Transverse colon (tissue), 4 donors: ENCODE data around the gene HSD11B2. TPM values are rescaled to one million over a fixed set of nuclear protein-coding genes. Genes with fewer than 3 reads are reported as not detected.

Experiments
- DNase-seq: peaks from one replicate; pipeline ENCODE4 v3.0.0-alpha.2; 2019
- H3K27ac ChIP-seq, 4 donors: fragments of 200-600 bp; sonication (generic); 2 replicates each; pipeline ENCODE4 v1.5.1; 2016 to 2018; ENCODE audit warnings: inconsistent platforms in 4 of 4
- H3K27me3 ChIP-seq: fragments of 200-600 bp; sonication (generic); 2 replicates; pipeline ENCODE4 v1.5.1; 2017; ENCODE audit warnings: inconsistent platforms
- H3K36me3 ChIP-seq, 4 donors: fragments of 200-600 bp; sonication (generic); 2 replicates each; pipeline ENCODE4 v1.5.1; 2017 to 2019; ENCODE audit warnings: inconsistent platforms in 4 of 4
- H3K4me1 ChIP-seq, 4 donors: fragments of 200-600 bp; sonication (generic); 2 replicates each; pipeline ENCODE4 v1.5.1; 2017 to 2020; ENCODE audit warnings: inconsistent platforms in 4 of 4
- H3K4me3 ChIP-seq, 4 donors: fragments of 200-600 bp; sonication (generic); 1 replicate in 1 of 4; 2 replicates in 3 of 4; pipeline versions ENCODE4 v1.5.1 to v1.6.1; 2017 to 2019; ENCODE audit warnings: inconsistent platforms in 4 of 4
- H3K9me3 ChIP-seq, 2 donors: fragments of 200-600 bp; sonication (generic); 2 replicates each; pipeline ENCODE4 v1.5.1; 2017 to 2019; ENCODE audit warnings: inconsistent platforms in 2 of 2
- EP300 ChIP-seq: sonication (generic); formaldehyde crosslinking; IDR thresholded peaks from one replicate; pipeline ENCODE4 v1.6.1; 2017; ENCODE audit warnings: antibody characterized with exemption, low read depth
- POLR2A ChIP-seq: fragments of 450-650 bp; IDR thresholded peaks from one replicate; pipeline ENCODE4 v1.6.1; 2016; ENCODE audit warnings: antibody characterized with exemption, mild to moderate bottlenecking, moderate library complexity
- POLR2AphosphoS5 ChIP-seq, 3 donors: sonication (generic); formaldehyde crosslinking; IDR thresholded peaks; one replicate each; pipeline ENCODE4 v1.6.1; 2016; ENCODE audit warnings: antibody characterized with exemption in 3 of 3
- WGBS, 2 donors: methylation state at CpG; one replicate each; pipeline ENCODE4 v1.1.5; 2018; ENCODE audit warnings: low coverage in 1 of 2; 5-methylcytosine and 5-hydroxymethylcytosine counted together
- in situ Hi-C, 4 donors: fragments of 200-750 bp; cut with MboI; loops; one replicate each; pipeline versions ENCODE4 v1.15.0 to v1.15.1; 2017; ENCODE audit warnings: low sequenced_read_pairs in 3 of 4, low pct_ligation_motif_present in 1 of 4, low pct_unique_long_range_greater_than_20kb in 1 of 4
- intact Hi-C: fragments of 100-400 bp; cut with DNase I; formaldehyde crosslinking; loops from one replicate; pipeline ENCODE4 v1.15.1; 2023; ENCODE audit warnings: low total_unique reads
- total RNA-seq, 4 donors: library from RNA; depleted of rRNA; stranded (reverse); fragments of >200 nt; gene quantifications; one replicate each; pipeline ENCODE4 v1.1.0, GENCODE V29; 2016
- TF ChIP-seq, protein P1 (sequence below), 5 experiments: fragments of 200-600 bp in 3 of 5; fragments of 450-650 bp in 2 of 5; sonication (generic) in 3 of 5; IDR thresholded peaks; 1 replicate in 2 of 5; 2 replicates in 3 of 5; pipeline ENCODE4 v1.5.1; 2016 to 2017; ENCODE audit warnings: antibody characterized with exemption in 5 of 5, inconsistent platforms in 3 of 5, mild to moderate bottlenecking in 2 of 5, moderate library complexity in 1 of 5

HSD11B2 gene
- total RNA-seq, 4 donors from 2014 or later, result 667 to 1,081 (median 790) TPM

DNA sequence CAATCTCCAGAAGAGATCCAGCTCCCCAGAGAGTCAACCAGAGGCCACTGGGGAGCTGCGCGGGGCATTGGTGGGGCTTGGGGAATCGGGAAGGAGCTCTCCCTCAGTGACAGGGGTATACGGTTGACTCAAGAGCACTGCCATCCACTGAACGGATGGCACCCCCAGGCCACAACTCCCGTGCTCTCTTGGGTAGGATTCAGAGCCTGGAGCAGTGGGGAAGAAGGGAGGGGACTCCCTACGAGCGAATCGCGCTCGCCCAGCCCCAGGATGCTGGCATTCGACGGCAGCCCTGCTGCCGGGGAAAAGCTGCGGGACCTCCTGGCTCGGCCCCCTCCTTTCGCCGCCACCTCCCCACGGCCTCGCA is 37.1 kb upstream of the HSD11B2 start:
- TF ChIP-seq POLR2A, result no peak
- DNase-seq, result no peak
- Histone ChIP-seq H3K27ac (peak overlapping the region; percentile 64 to 77 (median 74)), H3K27me3 (no peaks in the 10 kb centered on the region), H3K4me3 (peak overlapping the region in 3 of 4 donors; percentile 11 to 40 (median 31)), H3K9me3 (no peaks in the 10 kb centered on the region), H3K36me3 (no peaks in the 10 kb centered on the region), H3K4me1 (peaks cover 32 to 64% (median 46%) of the 10 kb centered on the region in 4 donors)
- intact Hi-C loops, result no loop called here
- 33% methylated on average over 20 of the region's 20 CpGs; no CpG with 5 or more reads in 1 of the 2 donors for WGBS, 2 donors
- in situ Hi-C loops, result loop anchor here in 2 of 4 donors (25.0 kb wide), 2 partner anchors 106 to 431 kb away; partner anchors contain the start of genes CES3 (in 1 of the 2) and PLEKHG4 (in 1 of the 2)

DNA sequence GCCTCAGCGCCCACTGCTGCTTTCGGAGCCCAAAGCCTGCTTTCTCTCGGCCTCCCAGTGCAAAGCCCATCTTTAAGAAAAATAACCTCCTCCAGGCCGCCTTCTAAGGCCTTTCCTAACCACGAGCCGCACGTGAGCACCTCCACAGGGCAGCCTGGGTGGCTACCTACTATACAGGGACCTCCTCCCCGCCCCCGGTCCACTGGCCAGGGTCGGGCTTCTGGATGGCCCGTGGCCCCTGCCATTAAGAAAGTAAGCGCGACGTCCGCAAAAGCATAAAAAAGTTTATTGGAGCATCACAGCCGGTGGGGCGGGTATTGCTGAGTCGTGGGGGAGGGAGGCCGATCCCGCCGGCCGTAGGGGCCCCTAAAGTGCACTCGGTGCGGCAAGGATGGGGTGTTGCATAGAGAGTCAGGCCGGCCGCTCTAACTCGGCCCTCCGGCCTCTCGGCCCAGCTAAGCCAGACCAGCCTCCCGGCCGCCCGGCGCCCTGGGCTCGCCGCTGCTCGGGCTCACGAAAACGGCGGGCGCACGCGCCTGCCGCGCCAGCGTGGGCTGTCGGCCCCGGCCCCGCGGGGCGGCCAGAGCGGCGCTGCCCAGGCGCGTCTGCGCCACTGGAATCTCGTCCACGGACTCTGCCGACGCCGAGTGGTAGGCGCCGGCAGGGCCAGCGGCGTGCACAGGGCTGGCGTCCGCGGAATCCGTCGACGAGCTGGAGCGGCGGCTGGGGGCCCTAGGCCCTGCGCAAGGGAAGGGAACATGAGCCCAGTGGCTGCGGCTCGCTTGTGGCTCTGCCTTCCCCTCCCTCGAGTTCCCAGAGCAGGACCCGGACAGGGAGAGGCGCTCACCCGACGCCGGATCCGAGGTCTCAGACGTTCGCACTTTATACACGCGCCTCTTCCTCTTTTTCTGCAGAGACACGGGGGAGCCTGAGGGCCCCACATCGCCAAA is 36.5 kb upstream of the HSD11B2 start:
- WGBS, 2 donors, result 73% methylated on average over 87 of the region's 88 CpGs; no CpG with 5 or more reads in 1 of the 2 donors
- TF ChIP-seq EP300, result no peak
- no peak for TF ChIP-seq POLR2AphosphoS5 (IDR thresholded peaks at IDR 0.05)
- TF ChIP-seq POLR2A, result no peak
- TF ChIP-seq, protein P1, sequence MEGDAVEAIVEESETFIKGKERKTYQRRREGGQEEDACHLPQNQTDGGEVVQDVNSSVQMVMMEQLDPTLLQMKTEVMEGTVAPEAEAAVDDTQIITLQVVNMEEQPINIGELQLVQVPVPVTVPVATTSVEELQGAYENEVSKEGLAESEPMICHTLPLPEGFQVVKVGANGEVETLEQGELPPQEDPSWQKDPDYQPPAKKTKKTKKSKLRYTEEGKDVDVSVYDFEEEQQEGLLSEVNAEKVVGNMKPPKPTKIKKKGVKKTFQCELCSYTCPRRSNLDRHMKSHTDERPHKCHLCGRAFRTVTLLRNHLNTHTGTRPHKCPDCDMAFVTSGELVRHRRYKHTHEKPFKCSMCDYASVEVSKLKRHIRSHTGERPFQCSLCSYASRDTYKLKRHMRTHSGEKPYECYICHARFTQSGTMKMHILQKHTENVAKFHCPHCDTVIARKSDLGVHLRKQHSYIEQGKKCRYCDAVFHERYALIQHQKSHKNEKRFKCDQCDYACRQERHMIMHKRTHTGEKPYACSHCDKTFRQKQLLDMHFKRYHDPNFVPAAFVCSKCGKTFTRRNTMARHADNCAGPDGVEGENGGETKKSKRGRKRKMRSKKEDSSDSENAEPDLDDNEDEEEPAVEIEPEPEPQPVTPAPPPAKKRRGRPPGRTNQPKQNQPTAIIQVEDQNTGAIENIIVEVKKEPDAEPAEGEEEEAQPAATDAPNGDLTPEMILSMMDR (IDR thresholded peaks at IDR 0.05), result no peak
- H3K9me3 ChIP-seq, result no peaks in the 10 kb centered on the region
- H3K36me3 ChIP-seq, result no peaks in the 10 kb centered on the region
- peaks cover 35 to 69% (median 48%) of the 10 kb centered on the region in 4 donors for H3K4me1 ChIP-seq
- H3K4me3 ChIP-seq, result peak overlapping the region in 3 of 4 donors; percentile 11 to 40 (median 31)
- H3K27ac ChIP-seq, result peak overlapping the region; percentile 64 to 85 (median 76)
- DNase-seq, result no peak
- in situ Hi-C loops, result loop anchor here in 2 of 4 donors (25.0 kb wide), 2 partner anchors 107 to 432 kb away; partner anchors contain the start of genes CES3 (in 1 of the 2) and PLEKHG4 (in 1 of the 2)
- intact Hi-C loops, result loop anchor here (5.0 kb wide), 1 partner anchor 112 kb away; no protein-coding TSS in a partner anchor
- no peaks in the 10 kb centered on the region for H3K27me3 ChIP-seq

DNA sequence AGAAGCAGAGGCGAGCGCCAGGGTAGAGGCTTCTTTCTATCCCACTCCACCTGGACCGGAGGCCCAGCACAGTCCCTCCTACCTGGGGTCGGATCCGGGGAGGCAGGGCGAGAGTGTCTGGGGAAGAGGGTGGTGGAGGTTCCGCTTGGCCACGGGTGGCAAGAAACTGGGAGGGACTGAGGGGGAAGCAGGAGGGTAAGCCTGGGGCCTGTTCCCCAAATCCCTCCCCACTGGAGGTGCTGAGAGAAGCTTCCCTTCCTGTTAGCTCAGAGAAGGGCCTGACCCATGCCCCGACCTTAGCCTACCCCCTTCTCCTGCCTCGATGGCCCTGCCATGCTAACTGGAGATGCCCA is 35.8 kb upstream of the HSD11B2 start:
- Histone ChIP-seq H3K27ac (peak overlapping the region in 3 of 4 donors; percentile 76 to 85 (median 77)), H3K4me1 (peaks cover 37 to 74% (median 52%) of the 10 kb centered on the region in 4 donors), H3K27me3 (no peaks in the 10 kb centered on the region), H3K4me3 (no peak overlapping the region), H3K9me3 (no peaks in the 10 kb centered on the region), H3K36me3 (no peaks in the 10 kb centered on the region)
- in situ Hi-C loops, result loop anchor here in 2 of 4 donors (25.0 kb wide), 2 partner anchors 108 to 433 kb away; partner anchors contain the start of genes CES3 (in 1 of the 2) and PLEKHG4 (in 1 of the 2)
- TF ChIP-seq EP300 (no peak), POLR2AphosphoS5 (IDR thresholded peaks at IDR 0.05) (no peak), POLR2A (no peak)
- TF ChIP-seq, protein P1 (IDR thresholded peaks at IDR 0.05), result no peak
- no peak for DNase-seq
- intact Hi-C loops, result loop anchor here (5.0 kb wide), 1 partner anchor 113 kb away; no protein-coding TSS in a partner anchor
- 79% methylated on average over 10 of the region's 10 CpGs; no CpG with 5 or more reads in 1 of the 2 donors for WGBS, 2 donors

DNA sequence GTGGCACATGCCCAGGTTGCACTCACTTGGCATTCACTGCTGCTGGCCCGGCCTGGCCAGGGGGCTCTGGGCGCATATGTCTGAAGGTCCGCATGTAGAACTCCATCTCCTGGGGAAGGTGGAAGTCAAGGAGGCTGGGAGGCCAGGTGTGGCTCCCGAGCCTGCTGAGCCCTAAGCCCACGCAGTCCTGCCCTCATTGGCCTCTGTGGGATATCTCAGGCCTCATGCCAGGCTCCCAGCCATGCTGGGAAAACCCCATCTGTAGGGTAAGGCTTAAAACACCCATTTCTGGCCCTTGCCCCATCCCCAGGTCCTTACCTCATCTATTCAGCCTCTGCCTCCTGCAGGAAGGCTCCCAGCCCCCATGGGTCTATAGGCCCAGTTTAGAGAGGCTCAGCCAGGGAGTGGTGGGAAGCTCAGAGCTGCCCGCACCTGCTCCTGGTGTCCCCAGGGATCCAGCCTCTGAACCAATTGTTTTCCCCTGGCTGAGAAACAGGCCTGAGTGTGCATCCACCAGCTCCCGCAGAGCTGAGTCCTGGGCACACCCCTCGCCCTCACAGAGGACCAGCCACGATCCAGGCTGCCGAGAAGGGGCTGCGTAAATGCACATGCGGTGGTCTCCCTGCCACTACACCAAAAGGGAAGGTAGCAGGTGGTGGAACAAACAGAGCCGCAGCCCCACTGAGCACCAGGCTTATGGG is 35.3 kb upstream of the HSD11B2 start:
- intact Hi-C loops, result loop anchor here (5.0 kb wide), 1 partner anchor 113 kb away; no protein-coding TSS in a partner anchor
- H3K4me3 ChIP-seq, result no peak overlapping the region
- TF ChIP-seq POLR2A (no peak), POLR2AphosphoS5 (IDR thresholded peaks at IDR 0.05) (no peak), EP300 (no peak)
- TF ChIP-seq, protein P1 (IDR thresholded peaks at IDR 0.05), result no peak

More for the DNA sequence above, 35.3 kb upstream of the HSD11B2 start:
- no peak for DNase-seq
- Histone ChIP-seq H3K36me3 (no peaks in the 10 kb centered on the region), H3K27ac (peak overlapping the region; percentile 11 to 85 (median 76)), H3K4me1 (peaks cover 37 to 74% (median 52%) of the 10 kb centered on the region in 4 donors), H3K9me3 (no peaks in the 10 kb centered on the region), H3K27me3 (no peaks in the 10 kb centered on the region)
- WGBS, 2 donors, result 65% methylated on average over 11 of the region's 13 CpGs; no CpG with 5 or more reads in 1 of the 2 donors
- in situ Hi-C loops, result loop anchor here in 2 of 4 donors (25.0 kb wide), 2 partner anchors 108 to 433 kb away; partner anchors contain the start of genes CES3 (in 1 of the 2) and PLEKHG4 (in 1 of the 2)
